ENCODE measurements around the gene DCAF17. TPM values are rescaled to one million over a fixed set of nuclear protein-coding genes. Genes with fewer than 3 reads are reported as not detected.

Gene DCAF17
- total and polyA plus RNA-seq, 2 of the 13 experiments (the other 11 are each of a cell fraction or from before 2014, with no cell fraction given): 13.7 to 30.0 TPM

DNA sequence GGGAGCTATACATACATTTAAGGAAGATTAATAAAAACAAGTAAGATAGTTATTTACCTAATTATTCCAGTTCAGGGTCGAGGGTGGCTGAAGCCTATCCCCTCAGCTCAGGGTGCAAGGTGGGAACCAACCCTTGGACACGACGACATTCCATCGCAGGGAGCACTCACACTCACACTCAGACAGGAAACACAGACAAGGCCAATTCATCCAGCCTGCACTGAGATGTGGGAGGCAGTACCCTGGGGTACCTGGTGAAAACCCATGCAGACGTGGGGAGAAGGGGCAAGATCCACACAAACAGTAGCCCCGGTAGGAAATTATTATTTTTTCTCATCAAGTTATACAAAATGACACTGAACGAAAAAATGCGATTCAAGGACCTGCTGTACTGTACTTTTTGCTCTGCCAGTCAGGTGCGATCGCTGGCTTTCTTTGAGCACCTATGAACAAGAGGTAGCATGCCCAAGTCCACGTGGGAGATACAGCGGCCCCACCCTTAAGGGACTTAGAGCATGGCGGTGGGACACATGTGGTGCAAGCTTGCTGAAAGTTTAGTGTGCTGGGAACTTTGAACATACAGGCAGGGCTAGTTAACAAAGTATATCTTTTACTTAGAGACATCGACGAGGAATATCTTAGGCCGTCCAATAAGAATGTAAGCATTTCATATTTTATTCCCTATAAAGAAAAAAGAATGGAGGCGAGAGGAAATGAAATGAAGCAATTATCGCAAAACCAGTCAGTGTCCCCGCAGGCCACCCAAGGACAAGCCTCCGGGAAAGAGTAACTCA lies 860 bp upstream of the DCAF17 start (continued):
- TF ChIP-seq, protein P1, sequence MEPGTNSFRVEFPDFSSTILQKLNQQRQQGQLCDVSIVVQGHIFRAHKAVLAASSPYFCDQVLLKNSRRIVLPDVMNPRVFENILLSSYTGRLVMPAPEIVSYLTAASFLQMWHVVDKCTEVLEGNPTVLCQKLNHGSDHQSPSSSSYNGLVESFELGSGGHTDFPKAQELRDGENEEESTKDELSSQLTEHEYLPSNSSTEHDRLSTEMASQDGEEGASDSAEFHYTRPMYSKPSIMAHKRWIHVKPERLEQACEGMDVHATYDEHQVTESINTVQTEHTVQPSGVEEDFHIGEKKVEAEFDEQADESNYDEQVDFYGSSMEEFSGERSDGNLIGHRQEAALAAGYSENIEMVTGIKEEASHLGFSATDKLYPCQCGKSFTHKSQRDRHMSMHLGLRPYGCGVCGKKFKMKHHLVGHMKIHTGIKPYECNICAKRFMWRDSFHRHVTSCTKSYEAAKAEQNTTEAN (CRISPR knock-in tag; conservative IDR thresholded peaks at IDR 0.05): 0 out of 2 replicates have a peak, but pooled peaks have one; percentile 32
- TF ChIP-seq, protein P2, sequence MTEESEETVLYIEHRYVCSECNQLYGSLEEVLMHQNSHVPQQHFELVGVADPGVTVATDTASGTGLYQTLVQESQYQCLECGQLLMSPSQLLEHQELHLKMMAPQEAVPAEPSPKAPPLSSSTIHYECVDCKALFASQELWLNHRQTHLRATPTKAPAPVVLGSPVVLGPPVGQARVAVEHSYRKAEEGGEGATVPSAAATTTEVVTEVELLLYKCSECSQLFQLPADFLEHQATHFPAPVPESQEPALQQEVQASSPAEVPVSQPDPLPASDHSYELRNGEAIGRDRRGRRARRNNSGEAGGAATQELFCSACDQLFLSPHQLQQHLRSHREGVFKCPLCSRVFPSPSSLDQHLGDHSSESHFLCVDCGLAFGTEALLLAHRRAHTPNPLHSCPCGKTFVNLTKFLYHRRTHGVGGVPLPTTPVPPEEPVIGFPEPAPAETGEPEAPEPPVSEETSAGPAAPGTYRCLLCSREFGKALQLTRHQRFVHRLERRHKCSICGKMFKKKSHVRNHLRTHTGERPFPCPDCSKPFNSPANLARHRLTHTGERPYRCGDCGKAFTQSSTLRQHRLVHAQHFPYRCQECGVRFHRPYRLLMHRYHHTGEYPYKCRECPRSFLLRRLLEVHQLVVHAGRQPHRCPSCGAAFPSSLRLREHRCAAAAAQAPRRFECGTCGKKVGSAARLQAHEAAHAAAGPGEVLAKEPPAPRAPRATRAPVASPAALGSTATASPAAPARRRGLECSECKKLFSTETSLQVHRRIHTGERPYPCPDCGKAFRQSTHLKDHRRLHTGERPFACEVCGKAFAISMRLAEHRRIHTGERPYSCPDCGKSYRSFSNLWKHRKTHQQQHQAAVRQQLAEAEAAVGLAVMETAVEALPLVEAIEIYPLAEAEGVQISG (CRISPR knock-in tag; IDR thresholded peaks at IDR 0.05): no peak
- TF ChIP-seq MEF2D (CRISPR knock-in tag; IDR thresholded peaks at IDR 0.05): no peak
- TF ChIP-seq NFYC (CRISPR knock-in tag; IDR thresholded peaks at IDR 0.05): no peak
- TF ChIP-seq ZNF816 (CRISPR knock-in tag; IDR thresholded peaks at IDR 0.05; ENCODE audit: borderline replicate concordance): peak; percentile 70; the same call in 1 of the 2 replicates
- TF ChIP-seq, protein P3, sequence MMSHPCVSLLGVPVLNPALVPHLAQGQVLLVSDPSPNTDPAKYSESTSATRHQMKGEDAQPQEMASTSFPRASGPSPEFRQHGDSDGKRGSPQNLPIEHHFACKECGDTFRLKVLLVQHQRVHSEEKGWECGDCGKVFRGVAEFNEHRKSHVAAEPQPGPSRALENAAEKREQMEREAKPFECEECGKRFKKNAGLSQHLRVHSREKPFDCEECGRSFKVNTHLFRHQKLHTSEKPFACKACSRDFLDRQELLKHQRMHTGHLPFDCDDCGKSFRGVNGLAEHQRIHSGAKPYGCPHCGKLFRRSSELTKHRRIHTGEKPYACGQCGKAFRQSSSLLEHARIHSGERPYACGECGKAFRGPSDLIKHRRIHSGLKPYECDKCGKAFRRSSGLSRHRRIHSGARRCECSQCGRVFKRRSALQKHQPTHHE (CRISPR knock-in tag; IDR thresholded peaks at IDR 0.05; ENCODE audit: borderline replicate concordance): 0 out of 2 replicates have a peak, but pooled peaks have one; percentile 36
- TF ChIP-seq, protein P4, sequence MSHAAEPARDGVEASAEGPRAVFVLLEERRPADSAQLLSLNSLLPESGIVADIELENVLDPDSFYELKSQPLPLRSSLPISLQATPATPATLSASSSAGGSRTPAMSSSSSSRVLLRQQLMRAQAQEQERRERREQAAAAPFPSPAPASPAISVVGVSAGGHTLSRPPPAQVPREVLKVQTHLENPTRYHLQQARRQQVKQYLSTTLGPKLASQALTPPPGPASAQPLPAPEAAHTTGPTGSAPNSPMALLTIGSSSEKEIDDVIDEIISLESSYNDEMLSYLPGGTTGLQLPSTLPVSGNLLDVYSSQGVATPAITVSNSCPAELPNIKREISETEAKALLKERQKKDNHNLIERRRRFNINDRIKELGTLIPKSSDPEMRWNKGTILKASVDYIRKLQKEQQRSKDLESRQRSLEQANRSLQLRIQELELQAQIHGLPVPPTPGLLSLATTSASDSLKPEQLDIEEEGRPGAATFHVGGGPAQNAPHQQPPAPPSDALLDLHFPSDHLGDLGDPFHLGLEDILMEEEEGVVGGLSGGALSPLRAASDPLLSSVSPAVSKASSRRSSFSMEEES (CRISPR knock-in tag; IDR thresholded peaks at IDR 0.05): no peak
- TF ChIP-seq KLF12 (CRISPR knock-in tag; IDR thresholded peaks at IDR 0.05; ENCODE audit: borderline replicate concordance): no peak
- TF ChIP-seq ZNF841 (CRISPR knock-in tag; IDR thresholded peaks at IDR 0.05; ENCODE audit: borderline replicate concordance): no peak
- TF ChIP-seq GATAD1 (CRISPR knock-in tag; IDR thresholded peaks at IDR 0.05): peak; percentile 23; the same call in 1 of the 2 replicates
- TF ChIP-seq ZNF44 (CRISPR knock-in tag; IDR thresholded peaks at IDR 0.05): peak; percentile 87
- TF ChIP-seq, protein P5, sequence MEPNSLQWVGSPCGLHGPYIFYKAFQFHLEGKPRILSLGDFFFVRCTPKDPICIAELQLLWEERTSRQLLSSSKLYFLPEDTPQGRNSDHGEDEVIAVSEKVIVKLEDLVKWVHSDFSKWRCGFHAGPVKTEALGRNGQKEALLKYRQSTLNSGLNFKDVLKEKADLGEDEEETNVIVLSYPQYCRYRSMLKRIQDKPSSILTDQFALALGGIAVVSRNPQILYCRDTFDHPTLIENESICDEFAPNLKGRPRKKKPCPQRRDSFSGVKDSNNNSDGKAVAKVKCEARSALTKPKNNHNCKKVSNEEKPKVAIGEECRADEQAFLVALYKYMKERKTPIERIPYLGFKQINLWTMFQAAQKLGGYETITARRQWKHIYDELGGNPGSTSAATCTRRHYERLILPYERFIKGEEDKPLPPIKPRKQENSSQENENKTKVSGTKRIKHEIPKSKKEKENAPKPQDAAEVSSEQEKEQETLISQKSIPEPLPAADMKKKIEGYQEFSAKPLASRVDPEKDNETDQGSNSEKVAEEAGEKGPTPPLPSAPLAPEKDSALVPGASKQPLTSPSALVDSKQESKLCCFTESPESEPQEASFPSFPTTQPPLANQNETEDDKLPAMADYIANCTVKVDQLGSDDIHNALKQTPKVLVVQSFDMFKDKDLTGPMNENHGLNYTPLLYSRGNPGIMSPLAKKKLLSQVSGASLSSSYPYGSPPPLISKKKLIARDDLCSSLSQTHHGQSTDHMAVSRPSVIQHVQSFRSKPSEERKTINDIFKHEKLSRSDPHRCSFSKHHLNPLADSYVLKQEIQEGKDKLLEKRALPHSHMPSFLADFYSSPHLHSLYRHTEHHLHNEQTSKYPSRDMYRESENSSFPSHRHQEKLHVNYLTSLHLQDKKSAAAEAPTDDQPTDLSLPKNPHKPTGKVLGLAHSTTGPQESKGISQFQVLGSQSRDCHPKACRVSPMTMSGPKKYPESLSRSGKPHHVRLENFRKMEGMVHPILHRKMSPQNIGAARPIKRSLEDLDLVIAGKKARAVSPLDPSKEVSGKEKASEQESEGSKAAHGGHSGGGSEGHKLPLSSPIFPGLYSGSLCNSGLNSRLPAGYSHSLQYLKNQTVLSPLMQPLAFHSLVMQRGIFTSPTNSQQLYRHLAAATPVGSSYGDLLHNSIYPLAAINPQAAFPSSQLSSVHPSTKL (CRISPR knock-in tag; IDR thresholded peaks at IDR 0.05): peak; percentile 54
- no peak; the same call in 1 of the 2 replicates for TF ChIP-seq ZNF33B (CRISPR knock-in tag; IDR thresholded peaks at IDR 0.05)
- TF ChIP-seq HOXA5 (CRISPR knock-in tag; IDR thresholded peaks at IDR 0.05): no peak; the same call in 1 of the 2 replicates
- TF ChIP-seq ZNF674 (CRISPR knock-in tag; IDR thresholded peaks at IDR 0.05; ENCODE audit: low read depth): no peak
- TF ChIP-seq ZNF256 (CRISPR knock-in tag; conservative IDR thresholded peaks at IDR 0.05): no peak
- TF ChIP-seq ARNT (IDR thresholded peaks at IDR 0.05): no peak
